GM10847 (cell line): ENCODE results near the gene GDAP2.

Experiments used
- POLR2A ChIP-seq: IDR thresholded peaks from 2 replicates; pipeline ENCODE4 v1.6.1; 2011; ENCODE audit not compliant: insufficient read length; ENCODE audit errors: extremely low read depth

GDAP2 gene

DNA sequence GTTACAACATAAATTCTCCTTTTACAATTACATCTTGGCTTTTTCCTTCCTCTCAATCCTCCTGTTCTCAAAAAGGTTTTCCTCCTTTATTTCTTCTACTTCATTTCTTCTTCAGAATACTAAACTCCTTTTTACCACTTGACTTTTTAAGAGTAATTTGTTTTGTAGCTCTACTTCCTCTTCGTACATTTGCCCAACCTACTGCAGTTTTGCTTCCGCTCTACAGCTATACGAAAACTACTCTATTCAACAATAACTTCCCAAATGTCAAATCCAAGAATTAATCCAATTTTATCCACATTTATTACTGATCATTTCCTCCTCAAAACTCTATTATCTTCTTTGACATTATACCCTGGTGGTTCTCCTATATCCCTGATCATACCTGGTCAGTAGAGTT is 3.4 kb downstream of the GDAP2 start:
- TF ChIP-seq POLR2A = no peak

DNA sequence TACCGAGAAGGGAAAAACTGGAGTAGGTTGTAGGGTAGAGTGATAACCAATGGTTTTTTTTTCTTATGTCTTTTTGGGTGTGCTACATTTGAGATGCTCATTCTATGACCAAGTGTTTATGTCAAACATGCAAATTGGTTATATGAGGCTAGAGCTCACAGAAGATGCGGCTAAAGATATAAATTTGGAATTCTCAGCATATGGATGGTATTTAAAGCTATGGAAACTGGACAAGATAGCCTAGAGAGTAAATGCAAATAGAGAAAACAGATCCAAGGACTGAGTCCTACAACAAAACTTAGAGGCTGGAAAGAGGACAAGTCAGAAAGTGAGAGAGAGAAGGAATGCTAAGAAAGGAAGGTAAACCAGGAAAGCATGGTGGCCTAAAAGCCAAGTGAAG is 7.4 kb downstream of the GDAP2 start:
- TF ChIP-seq POLR2A = no peak

DNA sequence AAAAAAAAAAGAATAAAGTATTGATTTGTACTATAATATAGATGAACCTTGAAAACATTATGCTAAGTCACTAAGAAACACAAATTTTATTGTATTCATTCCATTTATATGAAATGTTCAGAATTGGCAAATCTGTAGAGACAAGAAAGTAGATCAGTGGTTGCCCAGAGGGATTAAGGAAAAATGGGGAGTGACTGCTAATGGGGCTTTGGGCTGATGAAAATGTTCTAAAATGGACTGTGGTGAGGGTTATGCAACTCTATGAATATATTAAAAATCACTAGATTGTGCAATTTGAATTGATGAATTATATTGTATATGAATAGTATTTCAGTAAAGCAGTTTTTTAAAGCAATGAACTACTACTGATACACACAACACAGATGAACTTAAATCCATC is 10.0 kb downstream of the GDAP2 start:
- TF ChIP-seq POLR2A = no peak

DNA sequence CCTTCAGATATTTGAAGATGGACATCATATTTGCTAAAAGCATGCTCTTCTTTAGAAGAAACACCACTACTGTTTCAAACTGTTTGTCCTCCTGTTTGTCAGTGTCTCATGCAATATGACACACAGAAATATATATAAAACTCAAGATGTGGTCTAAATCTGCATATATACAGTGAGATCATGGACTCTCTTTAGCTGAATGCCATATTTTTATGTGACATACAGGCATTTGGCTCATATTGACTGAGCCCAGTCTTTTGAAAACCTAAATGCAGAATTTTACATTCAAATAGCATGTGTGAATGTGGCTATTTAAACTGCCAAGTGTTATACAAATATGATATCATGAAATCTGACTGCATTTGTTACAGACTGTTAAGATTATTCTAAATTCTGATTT is 18.4 kb downstream of the GDAP2 start:
- TF ChIP-seq POLR2A = no peak

DNA sequence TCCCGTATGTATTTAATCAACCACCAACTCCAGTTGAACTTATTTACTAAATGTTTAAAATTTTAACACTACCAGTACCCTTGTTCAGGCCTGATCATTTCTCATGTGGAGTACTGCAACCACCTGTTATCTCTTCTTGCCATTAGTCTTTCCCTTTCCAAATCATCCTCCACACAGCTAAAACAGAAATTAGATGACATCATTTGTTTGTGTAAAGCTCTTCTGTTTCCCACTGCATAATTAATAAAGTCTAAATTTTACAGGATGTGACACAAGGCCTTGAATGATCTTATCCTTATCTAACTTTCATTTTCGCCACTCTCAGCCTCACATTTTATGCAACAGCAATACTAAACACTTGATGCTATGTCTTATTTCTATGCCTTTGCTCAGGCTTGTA is 24.4 kb downstream of the GDAP2 start:
- TF ChIP-seq POLR2A = no peak

DNA sequence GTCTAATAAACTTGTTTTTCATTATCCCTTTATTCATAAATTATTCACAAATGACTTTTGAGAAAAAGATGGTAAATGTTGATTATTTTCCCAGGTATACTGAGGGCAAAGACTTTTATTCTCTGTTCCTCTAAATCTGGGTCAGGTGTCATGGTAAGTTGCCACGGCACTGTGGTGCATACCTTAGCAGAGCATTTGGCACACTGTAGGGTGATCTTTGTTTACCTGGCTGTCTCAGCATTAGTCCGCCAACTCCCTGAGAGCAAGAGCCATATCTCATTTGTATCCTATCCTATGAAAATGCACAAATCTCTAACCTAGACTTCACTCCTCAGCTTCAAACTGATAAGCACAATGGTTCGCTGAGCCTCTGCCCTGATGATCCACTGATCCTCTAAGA is 24.9 kb downstream of the GDAP2 start:
- no peak for TF ChIP-seq POLR2A

DNA sequence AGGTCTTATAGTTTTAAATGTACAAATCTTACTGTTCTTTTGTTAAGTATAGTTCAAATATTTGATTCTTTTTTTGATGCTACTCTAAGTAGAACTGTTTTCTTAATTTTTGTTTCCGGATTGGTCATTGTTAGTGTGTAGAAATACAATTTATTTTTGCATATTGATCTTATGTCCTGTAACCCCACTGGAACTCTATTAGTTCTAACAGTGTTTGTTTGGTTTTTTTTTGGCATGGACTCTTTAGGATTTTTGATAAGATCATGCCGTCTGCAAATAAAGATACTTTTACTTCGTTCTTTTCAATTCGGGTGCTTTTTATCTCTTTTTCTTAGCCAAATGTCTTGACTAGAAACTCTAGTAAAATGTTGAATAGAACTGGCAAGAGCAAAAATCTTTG is 26.5 kb downstream of the GDAP2 start:
- no peak for TF ChIP-seq POLR2A

DNA sequence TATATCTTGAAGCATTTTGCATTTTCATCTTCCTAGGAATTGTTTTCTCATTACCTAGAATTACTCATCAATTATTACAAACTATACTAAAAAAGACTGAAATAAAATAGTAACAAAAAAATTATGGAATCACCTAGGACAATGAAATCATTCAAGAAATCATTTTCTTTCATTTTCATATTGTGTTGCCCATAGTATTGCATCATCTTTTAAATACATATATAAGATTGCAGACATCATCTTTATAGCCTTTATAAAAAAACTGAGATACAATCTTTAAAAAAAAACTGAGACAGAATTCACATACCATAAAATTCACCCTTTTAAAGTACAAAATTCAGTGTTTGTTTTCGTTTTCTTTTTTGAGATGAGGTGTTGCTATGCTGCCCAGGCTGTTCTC is 29.6 kb downstream of the GDAP2 start:
- TF ChIP-seq POLR2A = no peak

DNA sequence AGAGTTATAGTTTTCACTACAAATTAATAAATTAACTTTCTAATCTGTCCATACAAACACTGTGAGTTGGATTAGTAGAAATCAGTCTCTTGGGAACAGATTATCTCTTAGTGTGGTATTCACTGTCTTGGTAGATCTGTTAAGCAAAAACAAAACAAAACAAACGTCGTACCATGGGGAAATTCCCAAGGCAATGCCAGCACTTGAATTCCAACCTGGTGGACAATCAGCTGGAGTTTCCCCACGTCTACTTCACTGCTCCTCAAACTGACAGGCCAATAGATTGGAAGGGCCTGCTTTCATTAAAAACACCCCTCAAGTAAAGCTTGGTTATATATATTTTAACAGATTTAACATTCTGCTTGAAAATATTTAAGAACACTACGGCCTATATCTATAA is 31.9 kb downstream of the GDAP2 start:
- no peak for TF ChIP-seq POLR2A

DNA sequence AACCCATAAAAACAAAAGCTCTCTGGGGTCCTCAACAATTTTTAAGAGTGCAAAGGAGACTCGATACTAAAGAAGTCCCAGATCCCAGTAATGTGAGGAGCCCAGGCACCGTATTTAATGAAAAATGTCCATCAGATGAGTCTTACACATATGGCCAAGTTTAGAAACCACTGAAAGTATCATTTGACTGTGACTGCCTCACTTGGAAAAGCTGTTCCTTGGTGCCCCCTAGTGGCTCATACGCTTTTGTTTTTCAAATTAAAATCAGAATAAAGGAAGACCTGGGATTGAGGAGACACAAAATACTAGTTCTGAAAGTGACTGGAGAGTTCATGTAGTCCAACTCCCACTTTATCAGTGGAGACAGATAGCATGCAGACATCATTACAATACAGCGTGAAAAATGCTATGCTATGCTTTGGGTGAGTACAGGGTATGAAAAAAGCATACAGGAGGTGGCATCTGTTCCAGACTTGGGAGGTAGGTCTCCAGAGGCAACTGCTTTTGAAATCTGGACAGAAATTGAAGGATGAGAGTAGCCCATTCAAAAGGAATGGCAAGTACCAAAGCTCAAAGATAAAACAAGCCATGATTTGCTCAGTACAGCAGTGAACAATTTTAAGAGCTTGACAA is 33.8 kb downstream of the GDAP2 start:
- TF ChIP-seq POLR2A = no peak

DNA sequence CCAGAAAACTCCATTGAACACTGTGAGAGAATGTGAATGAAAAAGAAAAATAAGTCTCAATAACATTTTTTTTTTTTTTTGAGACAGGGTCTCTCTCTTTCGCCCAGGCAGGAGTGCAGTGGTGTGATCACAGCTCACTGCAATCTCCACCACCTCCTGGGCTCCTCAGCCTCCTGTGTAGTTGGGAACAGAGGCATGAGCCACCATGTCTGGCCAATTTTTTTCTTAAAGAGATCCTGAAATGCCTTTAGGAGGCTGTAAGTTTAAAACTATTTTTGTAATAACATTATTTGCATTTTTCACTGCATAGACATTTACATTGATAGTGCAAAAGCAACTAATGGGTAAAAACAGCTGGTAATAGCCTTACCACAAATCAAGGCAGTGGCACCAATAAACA is 35.3 kb downstream of the GDAP2 start:
- TF ChIP-seq POLR2A = no peak

DNA sequence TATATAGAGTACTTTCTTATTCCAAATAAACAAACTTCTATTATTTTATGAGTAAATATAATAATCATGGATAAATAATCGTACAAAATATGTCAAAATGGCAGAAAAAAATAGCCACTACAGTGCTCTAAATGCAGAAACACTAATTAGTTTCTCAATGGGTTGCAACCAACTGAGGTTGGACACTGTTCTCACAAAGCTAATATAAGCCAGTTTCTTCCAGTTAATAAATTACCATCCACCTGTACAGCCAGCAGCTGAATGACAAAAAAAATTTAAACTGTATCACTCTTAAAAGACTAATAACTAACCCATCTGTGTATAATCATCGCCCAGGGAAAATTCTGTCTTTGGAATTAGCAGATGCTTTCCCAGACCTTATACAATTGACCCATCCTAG is 36.9 kb downstream of the GDAP2 start:
- TF ChIP-seq POLR2A = no peak

DNA sequence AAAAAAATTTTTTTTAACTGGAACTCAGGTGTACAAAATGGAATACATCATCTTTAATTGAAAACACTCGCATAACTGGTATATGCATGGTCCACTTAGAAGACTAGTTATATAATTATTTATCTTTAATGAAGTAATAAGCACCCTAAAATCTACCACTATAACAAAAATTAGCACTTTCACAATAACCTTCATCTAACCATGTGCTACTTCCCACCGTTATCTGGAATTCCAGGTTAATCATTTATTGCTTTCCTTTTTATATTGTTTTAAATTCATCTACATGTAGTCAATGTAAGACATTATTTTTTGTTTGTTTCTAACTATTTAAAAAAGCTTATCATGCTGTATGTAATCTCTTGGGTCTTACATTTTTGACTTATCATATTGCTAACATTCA is 39.0 kb downstream of the GDAP2 start:
- TF ChIP-seq POLR2A = no peak

DNA sequence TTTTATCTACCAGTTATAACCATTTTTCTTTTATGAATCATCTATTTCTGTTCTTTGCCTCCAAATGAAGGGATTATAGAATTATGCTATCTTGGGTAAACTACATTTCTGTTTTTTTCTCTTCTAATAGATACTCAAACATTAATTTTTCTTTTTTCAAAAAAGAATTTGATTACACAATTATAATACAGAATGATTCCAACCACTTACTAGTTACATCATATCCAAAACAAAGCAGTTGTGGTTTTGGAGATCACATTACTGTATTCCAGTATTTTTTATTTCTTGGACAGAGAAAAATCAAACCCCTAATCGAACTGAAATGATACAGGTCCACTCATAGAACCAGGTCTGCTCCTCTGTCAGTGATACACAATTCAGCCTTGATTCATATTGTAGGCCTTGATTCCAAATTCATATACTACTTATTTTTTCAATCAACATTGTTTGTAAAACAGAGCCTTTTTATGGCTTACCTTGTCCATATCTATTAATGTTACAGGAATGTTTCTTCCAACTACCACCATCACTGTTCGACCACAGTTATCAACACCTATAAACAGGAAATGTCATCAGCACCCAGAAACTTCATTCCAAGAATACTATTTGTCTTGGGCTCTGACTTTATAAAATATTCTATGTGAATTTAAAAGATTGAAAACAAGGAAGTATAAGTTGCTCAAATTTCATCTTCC is 43.2 kb downstream of the GDAP2 start:
- no peak for TF ChIP-seq POLR2A

DNA sequence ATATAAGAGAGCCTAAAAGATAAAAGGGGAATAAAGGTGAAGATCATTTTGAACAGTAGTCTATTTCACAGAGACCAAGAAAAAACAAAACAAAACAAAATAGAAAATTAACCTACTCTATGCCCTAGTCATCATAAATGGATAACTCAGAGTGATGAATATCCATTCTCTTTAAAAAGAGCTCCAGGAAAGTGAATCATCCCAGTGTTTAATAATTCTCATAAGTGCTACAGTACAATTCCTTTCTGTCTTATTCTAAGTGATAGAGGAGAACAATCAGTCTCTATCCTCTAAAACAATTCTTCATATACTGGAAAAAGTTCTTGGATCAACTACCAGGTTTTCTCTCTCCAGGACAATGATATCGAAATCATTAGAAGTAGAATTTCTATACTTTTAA is 45.8 kb downstream of the GDAP2 start:
- TF ChIP-seq POLR2A = no peak

DNA sequence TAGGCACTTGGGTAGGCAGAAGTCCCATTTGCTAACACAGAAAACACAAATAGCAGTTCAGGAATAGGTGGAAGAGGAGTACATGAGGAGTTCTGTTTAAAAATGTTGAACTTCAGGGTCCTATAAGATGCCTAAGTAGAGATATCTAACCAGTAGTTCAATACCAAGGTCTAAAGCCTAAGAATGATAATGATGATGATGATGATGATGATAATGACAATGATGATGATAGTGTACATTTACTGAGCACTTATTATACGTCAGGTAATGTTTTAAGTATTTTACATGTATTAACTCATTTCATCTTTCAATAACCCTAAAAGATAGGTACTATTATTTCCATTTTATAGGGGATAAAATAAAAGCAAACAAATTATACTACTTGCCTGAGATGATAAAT is 50.1 kb downstream of the GDAP2 start:
- no peak for TF ChIP-seq POLR2A

DNA sequence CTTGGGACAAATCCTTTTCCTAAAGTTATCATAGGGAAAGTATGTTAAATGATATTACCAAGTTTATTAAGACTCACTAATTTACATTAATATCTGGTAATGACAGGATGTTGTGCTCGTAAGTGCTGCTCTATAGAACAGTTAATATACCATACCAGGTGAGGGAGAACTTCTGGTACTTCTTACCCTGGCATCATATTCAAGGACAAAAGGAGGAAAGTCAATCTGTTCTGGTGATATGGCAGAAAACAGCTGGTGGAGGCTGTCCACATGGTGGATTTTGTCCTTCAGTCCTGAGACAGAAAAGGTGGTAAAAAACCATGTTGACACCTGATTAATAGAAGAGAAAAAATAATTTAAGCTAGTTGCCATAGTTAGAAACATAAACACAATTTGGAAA is 51.6 kb downstream of the GDAP2 start:
- no peak for TF ChIP-seq POLR2A

DNA sequence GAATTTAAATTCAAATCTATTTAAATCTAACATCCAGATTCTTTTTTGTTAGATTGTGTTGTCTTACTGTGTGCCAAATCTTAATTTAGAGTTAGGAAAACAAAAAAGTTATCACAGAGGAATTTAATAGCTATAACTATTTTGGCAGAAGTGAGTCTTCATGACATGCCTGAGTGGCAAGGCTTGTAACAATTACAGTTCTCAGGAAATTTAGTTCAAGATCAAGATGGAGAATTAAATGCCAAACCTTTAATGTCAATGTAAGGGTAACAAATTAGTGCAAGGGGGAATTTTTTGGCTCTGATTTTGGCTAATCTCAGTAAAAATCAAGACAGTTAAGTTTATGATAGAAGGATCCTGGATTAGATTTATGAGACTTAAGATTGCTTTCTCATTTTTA is 58.4 kb downstream of the GDAP2 start:
- TF ChIP-seq POLR2A = no peak

DNA sequence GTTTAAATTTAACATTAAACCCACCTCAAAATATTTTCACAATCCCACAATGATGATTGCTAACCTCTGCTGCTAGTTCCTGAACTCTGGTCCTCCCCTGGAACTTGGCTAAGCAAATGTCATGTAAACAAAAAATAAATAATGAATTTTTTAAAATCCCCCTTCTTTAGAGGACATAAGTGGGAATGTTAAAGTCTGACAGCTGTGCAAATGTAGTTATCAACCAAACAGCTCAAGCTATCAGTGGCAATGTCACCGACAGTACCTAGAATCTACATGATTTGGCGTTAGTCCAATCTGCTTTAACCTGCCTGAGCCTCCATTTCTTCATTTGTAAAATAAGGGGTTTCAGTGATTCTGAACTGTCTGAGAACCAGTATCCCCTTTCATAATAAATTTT is 67.7 kb downstream of the GDAP2 start:
- no peak for TF ChIP-seq POLR2A
